ENCODE results near the gene VARS2.
A peak's percentile ranks its signal among the peaks of the same experiment; 100 is the strongest.

The VARS2 gene

GRCh38 chr6:30884521-30885480, 29.2 kb upstream of the VARS2 start:
- DNase-seq: peak; percentile 69

DNA sequence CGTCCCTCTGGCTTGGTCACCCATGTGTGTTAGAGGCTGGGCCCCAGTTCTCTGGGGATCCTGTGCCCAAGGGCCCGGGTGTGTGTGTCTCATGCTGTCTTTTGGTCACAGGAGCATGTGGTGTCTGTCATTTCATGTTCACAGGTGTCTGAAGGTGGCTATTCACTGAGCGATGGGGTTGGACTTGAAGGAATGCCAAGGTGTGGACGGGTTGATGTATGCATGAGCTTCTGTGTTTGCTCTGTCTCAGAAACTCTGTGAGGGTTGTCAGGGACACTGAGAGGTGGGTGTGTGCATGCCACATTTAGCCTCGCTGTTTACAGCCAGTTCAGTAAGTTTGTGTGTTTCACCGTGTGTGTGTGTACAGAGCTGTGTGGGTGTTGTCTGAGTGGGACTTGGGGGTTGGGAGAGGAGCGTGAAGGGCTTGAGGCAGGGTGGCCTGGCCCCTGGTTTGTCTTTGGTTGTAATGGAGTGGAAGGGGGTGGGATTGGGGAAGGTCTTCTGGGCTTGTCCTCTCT, 28.5 kb upstream of the VARS2 start:
- peak; percentile 86 for DNase-seq

- peak; percentile 95 for DNase-seq
Observed at GRCh38 chr6:30885999-30886896, 27.8 kb upstream of the VARS2 start.

- no peak for DNase-seq
Observed at GRCh38 chr6:30886897-30887255, 27.2 kb upstream of the VARS2 start.

DNA sequence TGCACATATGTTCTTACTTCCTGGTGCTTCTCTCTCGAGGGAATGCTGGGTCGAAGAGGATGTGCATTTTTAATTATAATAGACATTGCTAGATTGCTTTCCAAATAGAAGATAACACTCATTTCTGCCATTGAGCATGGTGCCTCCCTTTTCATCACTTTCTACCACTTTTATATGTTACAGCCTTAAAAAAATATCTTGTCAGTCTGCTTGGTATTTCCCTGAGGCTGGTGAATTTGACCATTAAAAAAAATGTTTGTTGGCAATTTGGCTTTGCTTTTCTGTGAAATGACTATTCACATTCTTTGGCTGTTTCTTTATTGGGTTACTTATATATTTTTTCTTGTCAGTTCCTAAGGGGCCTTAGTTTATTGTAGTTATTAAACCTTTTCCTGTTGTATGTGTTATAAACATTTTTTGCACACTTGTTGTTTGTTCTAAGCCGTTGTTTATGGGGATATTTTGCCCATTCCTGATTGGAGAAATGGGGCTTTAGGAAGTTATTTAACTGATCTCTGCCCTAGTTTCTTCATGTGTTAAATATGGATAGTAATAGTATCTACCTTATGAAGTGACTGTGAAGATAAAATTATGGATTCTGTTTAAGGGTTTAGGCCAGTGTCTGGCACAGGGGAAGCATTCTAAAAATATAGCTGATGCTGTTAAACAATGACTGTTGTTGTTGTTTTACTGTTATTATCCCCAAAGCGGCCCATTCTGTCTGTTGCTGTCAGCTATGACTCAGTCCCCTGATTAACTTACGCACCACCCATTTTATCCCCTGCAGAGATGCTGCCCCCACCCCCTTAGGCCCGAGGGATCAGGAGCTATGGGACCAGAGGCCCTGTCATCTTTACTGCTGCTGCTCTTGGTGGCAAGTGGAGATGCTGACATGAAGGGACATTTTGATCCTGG, 25.9 kb upstream of the VARS2 start:
- peak; percentile 13 for DNase-seq

DNA sequence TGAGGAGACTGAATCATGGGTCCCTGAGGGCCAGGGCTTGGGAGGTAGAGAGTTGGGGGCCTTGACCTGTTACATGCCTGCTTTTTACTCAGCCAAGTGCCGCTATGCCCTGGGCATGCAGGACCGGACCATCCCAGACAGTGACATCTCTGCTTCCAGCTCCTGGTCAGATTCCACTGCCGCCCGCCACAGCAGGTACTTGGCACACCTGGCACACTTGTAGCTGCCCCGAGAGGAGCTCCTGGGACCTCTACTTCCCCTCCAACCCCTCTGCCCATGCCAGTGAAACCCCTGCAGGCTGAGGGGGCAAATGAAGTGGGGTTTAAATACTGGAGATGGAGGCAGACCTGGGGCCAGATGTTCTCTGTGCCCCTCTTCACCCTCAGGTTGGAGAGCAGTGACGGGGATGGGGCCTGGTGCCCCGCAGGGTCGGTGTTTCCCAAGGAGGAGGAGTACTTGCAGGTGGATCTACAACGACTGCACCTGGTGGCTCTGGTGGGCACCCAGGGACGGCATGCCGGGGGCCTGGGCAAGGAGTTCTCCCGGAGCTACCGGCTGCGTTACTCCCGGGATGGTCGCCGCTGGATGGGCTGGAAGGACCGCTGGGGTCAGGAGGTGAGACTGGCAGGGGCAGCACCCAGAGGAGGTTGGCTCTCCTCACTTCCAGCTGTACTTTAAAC, 25.1 kb upstream of the VARS2 start:
- no peak for DNase-seq

DNA sequence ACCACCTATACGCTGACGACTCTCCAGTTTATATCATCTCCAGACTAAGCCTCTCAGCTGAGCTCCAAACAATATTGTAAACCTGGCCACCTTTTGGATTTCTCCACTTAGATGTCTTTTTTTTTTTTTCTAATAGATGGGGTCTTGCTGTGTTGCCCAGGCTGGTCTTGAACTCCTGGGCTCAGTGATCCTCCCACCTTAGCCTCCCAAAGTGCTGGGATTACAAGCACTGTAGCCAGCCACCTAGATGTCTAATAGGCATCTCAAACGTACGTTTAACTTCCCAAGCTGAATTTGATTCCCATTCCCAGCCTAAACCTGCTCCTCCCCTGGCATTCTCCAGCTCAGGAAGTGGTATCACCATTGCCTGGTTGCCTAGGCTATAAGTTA, 24.5 kb upstream of the VARS2 start:
- DNase-seq: no peak

DNA sequence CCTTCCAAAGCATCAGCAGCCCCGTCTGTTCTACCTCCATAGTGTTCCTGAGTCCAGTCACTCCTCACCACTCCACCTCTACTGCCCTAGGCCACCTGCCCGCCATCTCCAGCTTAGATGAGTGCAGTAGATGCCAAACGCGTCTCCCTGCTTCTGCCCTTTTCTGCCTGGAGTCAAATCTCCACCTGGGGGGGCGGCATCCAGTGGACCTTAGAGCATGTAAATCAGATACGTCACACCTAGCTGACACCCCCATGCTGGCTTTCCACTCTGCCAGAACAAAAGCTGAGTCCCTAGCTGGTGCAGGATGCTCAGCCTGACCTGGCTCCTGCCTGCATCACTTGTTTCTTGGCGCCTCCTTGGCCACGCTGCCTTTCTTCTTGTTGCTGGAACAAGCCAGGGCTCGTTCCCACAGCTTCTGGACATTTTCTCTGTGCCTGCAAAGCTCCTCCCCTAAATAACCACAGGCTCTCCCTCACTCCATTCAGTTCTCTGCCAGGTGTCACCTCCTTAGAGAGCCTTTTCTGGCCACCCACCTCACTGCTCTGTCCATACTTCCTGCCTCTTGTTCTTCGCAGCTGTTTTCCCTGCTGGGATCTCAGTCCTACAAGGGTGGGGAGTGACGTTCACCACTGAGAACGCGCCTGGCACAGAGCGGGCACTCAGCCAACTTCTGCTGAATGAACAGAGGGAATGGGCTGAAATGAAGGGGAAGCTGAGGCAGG, 24.0 kb upstream of the VARS2 start:
- DNase-seq: peak; percentile 94

- DNase-seq: peak; percentile 39
Observed at GRCh38 chr6:30890646-30891449, 23.2 kb upstream of the VARS2 start.

GRCh38 chr6:30891450-30891723, 22.7 kb upstream of the VARS2 start:
- DNase-seq: no peak

DNA sequence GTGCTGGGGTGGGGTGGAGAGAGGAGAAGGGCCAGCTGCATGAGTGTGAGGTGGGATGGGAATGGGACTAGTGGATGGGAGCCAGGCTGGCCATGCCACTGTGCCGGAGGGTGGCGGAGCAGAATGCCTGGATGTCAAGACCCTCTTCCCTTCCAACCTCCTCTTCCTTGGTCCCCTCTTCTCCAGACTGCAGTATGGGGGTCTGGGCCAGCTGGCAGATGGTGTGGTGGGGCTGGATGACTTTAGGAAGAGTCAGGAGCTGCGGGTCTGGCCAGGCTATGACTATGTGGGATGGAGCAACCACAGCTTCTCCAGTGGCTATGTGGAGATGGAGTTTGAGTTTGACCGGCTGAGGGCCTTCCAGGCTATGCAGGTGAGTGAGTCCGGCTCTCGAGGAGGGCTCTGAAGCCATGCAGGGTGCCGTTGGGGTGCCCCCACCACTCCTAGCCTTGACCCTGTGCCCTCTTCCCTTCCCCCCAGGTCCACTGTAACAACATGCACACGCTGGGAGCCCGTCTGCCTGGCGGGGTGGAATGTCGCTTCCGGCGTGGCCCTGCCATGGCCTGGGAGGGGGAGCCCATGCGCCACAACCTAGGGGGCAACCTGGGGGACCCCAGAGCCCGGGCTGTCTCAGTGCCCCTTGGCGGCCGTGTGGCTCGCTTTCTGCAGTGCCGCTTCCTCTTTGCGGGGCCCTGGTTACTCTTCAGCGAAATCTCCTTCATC, 22.1 kb upstream of the VARS2 start:
- no peak for DNase-seq

- no peak for DNase-seq
Observed at GRCh38 chr6:30893001-30893591, 20.9 kb upstream of the VARS2 start.

DNA sequence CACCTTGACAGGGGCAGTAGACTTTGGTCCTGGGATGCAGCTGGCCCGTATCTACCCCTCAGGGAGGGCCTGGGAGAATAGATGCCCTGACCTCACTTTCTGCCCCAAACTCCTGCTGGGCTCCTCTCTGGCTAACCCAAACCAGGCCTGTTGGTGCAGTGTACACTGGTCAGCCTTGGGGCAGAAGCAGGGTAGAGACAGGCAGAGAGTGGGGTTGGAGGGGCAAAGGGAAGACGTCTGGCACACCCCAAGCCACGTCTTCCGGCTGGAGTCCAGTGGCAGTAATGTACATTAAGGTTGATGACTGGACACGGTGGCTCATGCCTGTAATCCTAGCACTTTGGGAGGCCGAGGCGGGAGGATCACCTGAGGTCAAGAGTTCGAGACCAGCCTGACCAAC, 20.4 kb upstream of the VARS2 start:
- no peak for DNase-seq

- DNase-seq: no peak
Observed at GRCh38 chr6:30894381-30894780, 19.7 kb upstream of the VARS2 start.

GRCh38 chr6:30894935-30895334, 19.1 kb upstream of the VARS2 start:
- no peak for DNase-seq

- no peak for DNase-seq
Observed at GRCh38 chr6:30895343-30895742, 18.7 kb upstream of the VARS2 start.

- no peak for DNase-seq
Observed at GRCh38 chr6:30896541-30896940, 17.5 kb upstream of the VARS2 start.

DNA sequence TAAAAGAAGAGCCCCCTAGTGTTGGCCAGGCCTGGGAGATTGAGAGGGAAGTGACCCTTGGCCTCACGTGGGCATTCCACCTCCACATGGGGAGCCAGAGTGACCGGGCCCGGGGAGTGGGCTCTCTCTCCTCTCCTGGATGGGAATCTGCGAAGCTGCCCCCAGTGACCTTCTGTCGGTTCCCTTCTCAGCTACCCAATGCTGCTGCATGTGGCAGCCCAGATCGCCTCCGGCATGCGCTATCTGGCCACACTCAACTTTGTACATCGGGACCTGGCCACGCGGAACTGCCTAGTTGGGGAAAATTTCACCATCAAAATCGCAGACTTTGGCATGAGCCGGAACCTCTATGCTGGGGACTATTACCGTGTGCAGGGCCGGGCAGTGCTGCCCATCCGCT, 16.2 kb upstream of the VARS2 start:
- no peak for DNase-seq

- DNase-seq: no peak
Observed at GRCh38 chr6:30898750-30899360, 15.2 kb upstream of the VARS2 start.

Data from NCI-H69 (cell line).